IMR-90 (cell line): Measurements from ENCODE around the gene WDR70.

Experiments used
- BHLHE40 ChIP-seq: fragments of 150-350 bp; IDR thresholded peaks from 2 replicates; pipeline ENCODE4 v1.6.1; 2016; ENCODE audit warnings: mild to moderate bottlenecking, low read depth, low read length
- CEBPB ChIP-seq: IDR thresholded peaks from 2 replicates; pipeline ENCODE4 v1.6.1; 2012; ENCODE audit warnings: low read depth, low read length, improper control_type of control experiment
- CTCF ChIP-seq: conservative IDR thresholded peaks from 2 replicates; pipeline ENCODE4 v1.5.1; 2012; ENCODE audit warnings: mild to moderate bottlenecking, low read depth, low read length, improper control_type of control experiment
- FOS ChIP-seq: fragments of 150-350 bp; IDR thresholded peaks from 2 replicates; pipeline ENCODE4 v1.6.1; 2016; ENCODE audit warnings: low read depth, low read length
- MAFK ChIP-seq: IDR thresholded peaks from 2 replicates; pipeline ENCODE4 v1.6.1; 2012; ENCODE audit warnings: low read depth, low read length, improper control_type of control experiment
- MAZ ChIP-seq: IDR thresholded peaks from 2 replicates; pipeline ENCODE4 v1.6.1; 2012; ENCODE audit warnings: low read depth, mild to moderate bottlenecking, low read length, improper control_type of control experiment, moderate library complexity, borderline replicate concordance
- MXI1 ChIP-seq: IDR thresholded peaks from 2 replicates; pipeline ENCODE4 v1.6.1; 2012; ENCODE audit warnings: low read depth, mild to moderate bottlenecking, low read length, moderate library complexity, borderline replicate concordance
- NFE2L2 ChIP-seq: fragments of 150-350 bp; IDR thresholded peaks from 2 replicates; pipeline ENCODE4 v1.6.1; 2016; ENCODE audit warnings: low read depth, mild to moderate bottlenecking, low read length
- POLR2A ChIP-seq: IDR thresholded peaks from 2 replicates; pipeline ENCODE4 v1.6.1; 2012; ENCODE audit warnings: mild to moderate bottlenecking, low read depth, low read length
- RAD21 ChIP-seq: IDR thresholded peaks from 2 replicates; pipeline ENCODE4 v1.6.1; 2012; ENCODE audit warnings: low read length, improper control_type of control experiment
- RCOR1 ChIP-seq: IDR thresholded peaks from 2 replicates; pipeline ENCODE4 v1.6.1; 2012; ENCODE audit warnings: mild to moderate bottlenecking, low read length, improper control_type of control experiment; ENCODE audit not compliant: insufficient replicate concordance
- RFX5 ChIP-seq: IDR thresholded peaks from 2 replicates; pipeline ENCODE4 v1.8.0; 2012; ENCODE audit warnings: low read depth, mild to moderate bottlenecking, low read length, moderate library complexity
- SMC3 ChIP-seq: fragments of 150-350 bp; IDR thresholded peaks from 2 replicates; pipeline ENCODE4 v1.6.1; 2016; ENCODE audit warnings: low read depth, mild to moderate bottlenecking, antibody characterized with exemption, low read length, moderate library complexity
- USF2 ChIP-seq: fragments of 150-350 bp; IDR thresholded peaks from 2 replicates; pipeline ENCODE4 v1.6.1; 2017; ENCODE audit warnings: mild to moderate bottlenecking, antibody characterized with exemption, low read length, low read depth

- TF ChIP-seq CTCF (no peak), BHLHE40 (no peak), CEBPB (peak; percentile 94), RFX5 (no peak), MAFK (no peak), POLR2A (no peak), RAD21 (no peak), USF2 (no peak), SMC3 (no peak), MXI1 (no peak), FOS (no peak), RCOR1 (no peak), MAZ (no peak), NFE2L2 (no peak)
Observed at GRCh38 chr5:37619353-37619752, 240.2 kb downstream of the WDR70 start.
